ENCODE data around the gene DACH1.

Gene DACH1

DNA sequence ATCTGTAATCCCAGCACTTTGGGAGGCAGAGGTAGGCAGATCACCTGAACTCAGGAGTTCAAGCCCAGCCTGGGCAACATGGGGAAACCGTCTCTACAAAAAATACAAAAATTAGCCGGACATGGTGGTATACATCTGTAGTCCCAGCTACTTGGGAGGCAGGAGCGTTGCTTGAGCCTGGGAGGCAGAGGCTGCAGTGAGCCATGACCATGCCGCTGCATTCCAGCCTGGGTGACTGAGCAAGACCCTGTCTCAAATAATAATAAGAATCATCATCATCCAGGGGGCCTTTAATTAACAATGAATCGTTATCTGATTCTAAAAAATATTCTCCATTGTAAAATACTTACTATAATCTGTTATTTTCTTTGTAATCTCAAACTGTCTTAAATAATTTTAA is 283.4 kb downstream of the DACH1 start:
- no peak for DNase-seq (ENCODE audit: low spot score)

DNA sequence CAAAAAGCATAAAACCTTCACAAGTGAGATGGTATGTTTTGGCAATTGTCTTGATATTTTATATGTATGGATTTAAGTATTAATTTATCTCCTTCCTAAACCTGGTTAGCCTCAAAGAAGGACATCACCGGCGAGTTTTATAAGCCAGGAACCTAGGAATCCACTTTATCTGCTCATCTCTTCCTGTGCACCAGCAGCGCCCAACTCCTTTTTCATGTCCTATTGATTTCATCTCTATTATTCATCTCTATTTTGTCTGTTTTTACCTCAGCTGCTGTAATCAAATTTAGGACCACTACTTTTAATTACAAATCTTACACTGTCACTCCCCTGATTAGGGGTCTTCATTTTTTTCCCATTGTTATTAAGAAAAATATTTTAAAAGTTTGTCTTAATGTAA is 286.4 kb downstream of the DACH1 start:
- no peak for DNase-seq (ENCODE audit: low spot score)

GRCh38 chr13:71578048-71578447 is 289.0 kb downstream of the DACH1 start:
- no peak for DNase-seq (ENCODE audit: low spot score)

GRCh38 chr13:71577127-71577526 is 289.9 kb downstream of the DACH1 start:
- no peak for DNase-seq (ENCODE audit: low spot score)

GRCh38 chr13:71576571-71576970 is 290.4 kb downstream of the DACH1 start:
- no peak for DNase-seq (ENCODE audit: low spot score)

DNA sequence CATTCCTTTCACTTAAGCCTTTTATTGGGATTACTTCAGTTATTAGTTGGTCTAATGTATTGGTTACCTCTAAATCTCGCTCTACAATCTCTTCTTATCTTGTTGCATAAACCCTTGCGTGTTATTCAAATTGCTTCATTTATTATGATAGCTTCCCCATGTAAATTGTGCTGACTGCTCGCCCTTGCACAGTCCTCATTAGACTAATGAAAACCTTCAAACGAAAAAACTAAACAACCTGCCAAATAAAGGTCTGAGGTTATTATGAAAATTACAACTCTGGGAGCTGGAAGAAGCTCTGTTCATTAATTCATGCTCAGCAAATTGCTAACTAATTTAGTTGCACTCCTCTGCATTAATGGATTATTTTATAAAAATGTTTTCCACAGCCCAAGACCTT is 320.1 kb downstream of the DACH1 start:
- DNase-seq (ENCODE audit: low spot score) = no peak

- no peak for DNase-seq (ENCODE audit: low spot score)
Observed at GRCh38 chr13:71540098-71540497, 326.9 kb downstream of the DACH1 start.

- no peak for DNase-seq (ENCODE audit: low spot score)
Observed at GRCh38 chr13:71536201-71536600, 330.8 kb downstream of the DACH1 start.

DNA sequence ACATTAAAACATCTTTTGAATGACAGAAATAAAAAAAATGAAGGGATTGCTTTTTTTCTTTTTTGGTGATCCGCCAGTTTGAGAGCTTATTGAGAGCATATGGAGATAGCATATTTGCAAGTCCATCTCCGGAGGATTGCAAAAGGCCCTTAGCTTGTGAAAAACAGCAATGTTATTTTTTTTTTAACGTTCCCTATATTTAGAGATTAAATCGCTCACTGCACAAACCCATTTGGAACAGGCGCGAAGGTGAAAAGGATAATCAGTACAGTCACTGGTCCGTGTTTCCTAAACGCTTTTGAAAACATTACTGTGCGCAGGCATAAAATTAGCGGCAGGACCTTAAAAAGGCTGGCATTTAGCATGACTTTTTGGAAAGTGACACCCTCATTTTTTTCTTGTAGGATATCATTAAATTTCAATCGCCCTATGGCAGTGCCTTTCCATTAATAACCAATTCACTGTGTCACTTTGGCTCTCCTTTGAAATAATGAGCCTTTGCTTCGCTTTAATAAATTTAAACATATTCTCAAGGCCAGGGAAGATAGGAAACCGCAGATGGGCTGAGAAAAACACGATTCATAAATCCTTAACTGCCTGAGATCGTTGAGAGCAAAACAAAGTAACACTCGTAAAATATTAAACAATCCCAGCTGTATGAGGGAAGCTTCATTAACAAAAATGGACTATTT is 342.2 kb downstream of the DACH1 start:
- DNase-seq (ENCODE audit: low spot score) = no peak

DNA sequence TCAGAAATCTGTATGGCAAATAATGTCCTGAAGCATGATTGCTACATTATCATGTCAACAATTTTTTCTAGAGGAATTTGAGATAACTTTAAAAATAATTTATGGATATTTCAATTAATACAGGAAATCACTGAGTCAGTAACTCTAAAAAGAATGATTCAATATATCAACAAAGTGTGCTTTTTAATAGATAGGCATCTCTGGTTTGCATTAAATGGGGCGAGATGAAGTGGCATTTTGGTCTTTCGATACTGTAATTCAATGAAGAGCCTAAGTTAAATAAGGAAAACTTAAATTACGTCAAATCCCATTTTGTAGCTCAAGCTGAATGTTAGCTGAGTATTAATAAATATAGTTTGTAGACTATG is 342.8 kb downstream of the DACH1 start:
- DNase-seq (ENCODE audit: low spot score) = no peak

GRCh38 chr13:71522941-71523526 is 344.0 kb downstream of the DACH1 start:
- no peak for DNase-seq (ENCODE audit: low spot score)

GRCh38 chr13:71517004-71517403 is 350.0 kb downstream of the DACH1 start:
- peak; percentile 21 for DNase-seq (ENCODE audit: low spot score)

- no peak for DNase-seq (ENCODE audit: low spot score)
Observed at GRCh38 chr13:71516521-71516920, 350.5 kb downstream of the DACH1 start.

GRCh38 chr13:71515744-71516038 is 351.3 kb downstream of the DACH1 start:
- no peak for DNase-seq (ENCODE audit: low spot score)

DNA sequence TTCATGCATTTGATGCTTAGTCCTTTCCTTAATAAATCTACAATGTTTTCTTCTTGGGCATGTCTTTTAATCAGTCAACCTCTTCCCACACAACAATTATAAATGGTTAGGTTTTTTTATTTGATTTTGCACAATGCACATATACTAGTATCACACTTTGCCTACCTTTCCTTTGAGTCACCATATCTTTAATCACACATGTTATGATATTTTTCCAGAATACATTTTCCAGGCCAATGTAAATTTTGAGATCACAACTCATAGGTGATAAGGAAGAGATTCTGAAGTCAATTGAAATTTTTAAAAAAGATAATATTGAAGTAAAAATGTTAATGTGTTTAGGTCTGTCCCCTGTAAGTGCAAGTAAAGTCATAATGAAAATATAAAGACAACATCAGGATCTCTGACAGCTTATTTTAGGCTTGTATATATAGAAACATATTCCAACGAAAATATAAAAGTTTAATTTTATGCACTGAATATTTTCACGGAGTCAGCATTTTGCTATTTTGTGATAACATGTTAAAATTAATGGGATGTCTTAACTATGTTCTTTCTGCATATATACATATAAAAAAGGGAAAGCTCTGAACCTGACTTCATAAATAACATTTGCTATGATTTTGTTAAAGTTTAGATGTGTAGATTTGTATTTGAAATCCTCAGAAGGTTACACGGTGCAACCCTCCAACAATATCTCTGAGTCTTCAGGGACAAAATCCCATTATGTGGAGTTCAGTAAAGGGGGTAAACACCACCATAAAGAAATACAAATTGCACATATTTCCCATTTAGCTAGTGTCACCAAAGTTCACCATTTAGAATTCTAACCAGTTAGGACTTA is 351.9 kb downstream of the DACH1 start:
- DNase-seq (ENCODE audit: low spot score) = no peak

GRCh38 chr13:71513411-71514033 is 353.5 kb downstream of the DACH1 start:
- DNase-seq (ENCODE audit: low spot score) = no peak

GRCh38 chr13:71503781-71504180 is 363.2 kb downstream of the DACH1 start:
- DNase-seq (ENCODE audit: low spot score) = no peak

DNA sequence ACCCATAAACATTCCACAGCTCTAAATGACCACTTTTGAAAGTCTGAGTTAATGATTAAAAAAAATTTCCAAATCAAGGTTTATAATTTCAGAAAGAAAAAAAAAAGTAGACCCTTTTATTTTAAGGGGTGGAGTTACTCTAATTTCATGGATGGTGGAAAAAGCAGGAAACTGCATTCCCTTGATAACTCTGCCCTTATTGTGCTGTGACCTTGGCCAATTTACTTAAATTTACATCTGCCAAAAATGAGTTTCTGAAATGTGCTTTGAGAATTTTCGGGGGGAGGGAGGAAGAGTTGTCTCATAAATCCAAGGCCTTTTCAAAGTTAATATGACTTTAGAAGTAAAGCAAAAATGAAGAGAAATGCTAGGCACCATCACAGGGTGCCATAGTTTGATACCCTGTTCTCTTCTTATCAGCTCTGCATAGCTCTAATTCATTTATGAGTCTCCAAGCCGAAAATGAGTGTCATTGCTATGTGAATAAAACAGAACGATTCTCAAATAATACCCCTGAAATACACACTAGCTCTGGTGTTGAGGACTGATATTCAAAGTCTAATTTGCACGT is 367.0 kb downstream of the DACH1 start:
- no peak for DNase-seq (ENCODE audit: low spot score)

DNA sequence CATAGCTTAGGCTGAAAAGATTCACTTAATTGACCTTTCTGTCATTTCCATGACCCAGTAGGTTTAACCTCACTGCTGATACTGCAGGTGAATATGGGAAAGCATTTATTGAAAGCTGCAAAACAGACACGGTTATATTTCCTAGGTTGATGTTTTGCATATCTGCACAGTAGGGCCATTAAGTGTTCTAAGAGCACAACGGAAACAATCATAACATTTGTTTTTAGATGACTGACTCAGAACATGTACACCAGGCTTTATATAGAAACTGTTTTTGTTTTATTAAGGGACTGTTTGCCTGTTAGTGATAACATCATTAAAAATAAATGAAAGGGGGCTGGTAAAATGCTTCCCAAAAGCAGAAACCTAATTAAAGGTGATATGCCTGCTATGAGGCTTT is 367.8 kb downstream of the DACH1 start:
- DNase-seq (ENCODE audit: low spot score) = no peak

- DNase-seq (ENCODE audit: low spot score) = no peak
Observed at GRCh38 chr13:71493189-71493588, 373.8 kb downstream of the DACH1 start.

DNA sequence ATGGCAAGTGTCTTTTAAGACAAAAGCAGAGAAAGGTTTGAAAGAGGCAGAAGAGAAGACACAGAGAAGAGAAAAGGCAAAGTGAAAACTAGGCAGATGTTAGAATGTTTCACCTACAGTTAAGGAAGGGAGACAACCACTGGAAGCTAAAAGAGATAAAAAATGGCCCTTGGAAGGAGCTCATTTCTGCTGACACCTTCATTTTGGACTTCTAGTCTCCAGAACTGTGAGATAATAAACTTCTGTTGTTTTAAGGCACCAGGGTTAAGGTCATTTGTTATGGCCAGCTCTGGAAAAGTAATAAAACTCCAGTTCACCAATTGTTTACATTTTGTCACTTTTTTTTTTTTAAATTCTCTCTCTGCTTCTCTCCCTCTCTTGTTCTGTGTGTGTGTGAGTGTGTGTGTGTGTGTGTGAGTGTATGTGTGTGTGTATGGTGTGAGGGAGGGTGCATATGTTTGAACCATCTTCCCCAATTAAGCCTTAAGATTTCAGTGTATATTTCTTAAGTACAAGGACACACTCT is 374.6 kb downstream of the DACH1 start:
- DNase-seq (ENCODE audit: low spot score) = no peak

GRCh38 chr13:71491010-71491409 is 376.0 kb downstream of the DACH1 start:
- DNase-seq (ENCODE audit: low spot score) = no peak

Data from kidney capillary endothelial cell (primary cell).